Measurements from ENCODE around the gene FAM13A. TPM values are rescaled to one million over a fixed set of nuclear protein-coding genes. Genes with fewer than 3 reads are reported as not detected.

FAM13A gene
- polyA plus RNA-seq, 1 of the 3 experiments (the other 2 are of a cell fraction) = 0.67 TPM

GRCh38 chr4:89022426-89023128 is 34.4 kb downstream of the FAM13A start (continued):
- TF ChIP-seq ZBTB33 (IDR thresholded peaks at IDR 0.05; ENCODE audit: borderline replicate concordance, low read depth) (no peak), YY1 (IDR thresholded peaks at IDR 0.05; ENCODE audit: low read depth) (no peak), NRF1 (IDR thresholded peaks at IDR 0.05; ENCODE audit: low read depth, low read length) (no peak), MXI1 (IDR thresholded peaks at IDR 0.05; ENCODE audit: low read depth, low read length) (no peak)

- Histone ChIP-seq H3K4me2 (no peak overlapping the region), H2AFZ (ENCODE audit: low read depth) (0 out of 2 replicates have a peak overlapping the region, but pooled peaks have one; percentile 27), H3K4me1 (ENCODE audit: control insufficient read depth in 1 of 2, insufficient read depth in 2 of 2, low read depth in 1 of 2, low read length in 1 of 2) (no peaks in the 10 kb centered on the region), H3K9ac (no peak overlapping the region), H3K4me3 (ENCODE audit: low read depth in 2 of 2, low read length in 1 of 2) (no peak overlapping the region), H3K36me3 (replicated peaks in 1 of 2; ENCODE audit: control insufficient read depth in 1 of 2, insufficient read depth in 2 of 2, low read length in 1 of 2) (no peaks in the 10 kb centered on the region), H3F3A (replicated peaks; ENCODE audit: insufficient read depth) (no peaks in the 10 kb centered on the region), H3K9me2 (no peaks in the 10 kb centered on the region), H3K79me2 (ENCODE audit: insufficient read depth) (no peaks in the 10 kb centered on the region), H3K9me3 (no peaks in the 10 kb centered on the region), H3K27ac (ENCODE audit: low read depth in 2 of 2, low read length in 1 of 2) (no peak overlapping the region), H3K27me3 (ENCODE audit: insufficient read depth) (no peaks in the 10 kb centered on the region), H4K20me1 (ENCODE audit: insufficient read depth) (no peaks in the 10 kb centered on the region)
- CTCF ChIA-PET = interaction anchor here (0.6 to 7.0 kb wide), 8 partner anchors 17 to 482 kb away, joined by 3 to 184 read pairs (median 6); partner anchors contain the start of gene HERC3
- POLR2A ChIA-PET = no interaction called here
- WGBS (ENCODE audit: low lambda C conversion rate) = 73% methylated on average over 2 of the region's 2 CpGs
- no peak for TF ChIP-seq FOXM1 (IDR thresholded peaks at IDR 0.05; ENCODE audit: low read depth)
- TF ChIP-seq NFIC (IDR thresholded peaks at IDR 0.05; ENCODE audit: borderline replicate concordance) = no peak
- TF ChIP-seq USF2 (IDR thresholded peaks at IDR 0.05; ENCODE audit: borderline replicate concordance, low read depth, low read length) = no peak
- TF ChIP-seq RCOR1 (IDR thresholded peaks at IDR 0.05; ENCODE audit: low read length) = no peak
- no peak for TF ChIP-seq ZBTB33 (IDR thresholded peaks at IDR 0.05; ENCODE audit: borderline replicate concordance, low read depth)
- TF ChIP-seq EZH2phosphoT487 (IDR thresholded peaks at IDR 0.05; ENCODE audit: borderline replicate concordance, low read depth) = no peak
- TF ChIP-seq JUND (IDR thresholded peaks at IDR 0.05) = no peak
- TF ChIP-seq SMC3 (IDR thresholded peaks at IDR 0.05; ENCODE audit: low read depth, low read length) = no peak
- TF ChIP-seq USF1 (IDR thresholded peaks at IDR 0.05; ENCODE audit: borderline replicate concordance, low read depth) = no peak
- no peak for TF ChIP-seq FOSL2 (IDR thresholded peaks at IDR 0.05; ENCODE audit: borderline replicate concordance, low read depth)
- no peak for TF ChIP-seq CHD2 (IDR thresholded peaks at IDR 0.05; ENCODE audit: low read length, partially characterized antibody)
- no peak for TF ChIP-seq PBX3 (IDR thresholded peaks at IDR 0.05)
- no peak for TF ChIP-seq GATA2 (CRISPR knock-in tag; IDR thresholded peaks at IDR 0.05)
- TF ChIP-seq RFX5 (IDR thresholded peaks at IDR 0.05; ENCODE audit: low read length) = no peak
- DNase-seq = no peak
Observed at GRCh38 chr4:89021684-89022083, 35.3 kb downstream of the FAM13A start.
